ENCODE results near the gene CST11.

Gene CST11

DNA sequence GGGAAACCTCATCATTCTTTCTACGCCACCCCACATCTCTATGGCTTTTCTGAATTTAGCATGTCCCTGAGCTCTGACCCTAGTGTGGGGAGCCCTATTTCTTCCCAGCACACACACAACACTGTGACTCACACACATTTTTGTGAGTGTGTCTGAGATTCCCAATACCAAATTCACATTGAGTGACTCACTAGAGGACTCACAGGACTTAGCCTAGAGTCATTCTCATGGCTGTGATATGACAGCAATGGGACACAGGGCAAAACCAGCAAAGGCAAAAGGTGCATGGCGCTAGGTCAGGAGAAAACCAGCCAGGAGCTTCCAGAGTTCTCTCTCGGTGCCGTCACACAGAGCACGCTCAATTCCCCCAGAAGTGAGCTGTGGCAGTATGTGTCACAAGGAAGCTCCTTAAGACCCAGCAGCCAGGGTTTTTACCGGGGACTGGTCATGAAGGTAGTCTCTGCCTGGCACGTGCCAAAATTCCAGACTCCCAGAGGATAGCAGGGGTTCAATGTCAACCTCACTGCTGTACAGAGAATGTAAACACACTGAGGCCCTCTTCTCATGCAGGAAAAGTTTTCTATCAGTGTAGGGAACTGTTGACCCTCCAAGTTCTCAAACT, 7.0 kb downstream of the CST11 start:
- Histone ChIP-seq H3K9me3 (ENCODE audit: control insufficient read depth, insufficient read depth, low read length) (no peaks in the 10 kb centered on the region), H3K9me2 (replicated peaks; ENCODE audit: control insufficient read depth, low read length) (no peaks in the 10 kb centered on the region), H3K4me2 (ENCODE audit: low read length) (no peak overlapping the region), H4K20me1 (ENCODE audit: control insufficient read depth, insufficient read depth, low read depth, low read length) (no peaks in the 10 kb centered on the region), H3K27ac (ENCODE audit: low read depth, low read length) (no peak overlapping the region), H3K4me3 (ENCODE audit: low read length) (no peak overlapping the region), H3K4me1 (ENCODE audit: control insufficient read depth, low read length) (no peaks in the 10 kb centered on the region), H3K79me2 (ENCODE audit: control insufficient read depth, low read length) (no peaks in the 10 kb centered on the region), H3K36me3 (ENCODE audit: control insufficient read depth, low read length) (no peaks in the 10 kb centered on the region), H3K27me3 (ENCODE audit: control insufficient read depth, low read length) (peaks cover 2% of the 10 kb centered on the region; the same call in 1 of the 2 replicates), H3F3A (ENCODE audit: control insufficient read depth, insufficient read depth) (no peaks in the 10 kb centered on the region)
- TF ChIP-seq, protein P1, sequence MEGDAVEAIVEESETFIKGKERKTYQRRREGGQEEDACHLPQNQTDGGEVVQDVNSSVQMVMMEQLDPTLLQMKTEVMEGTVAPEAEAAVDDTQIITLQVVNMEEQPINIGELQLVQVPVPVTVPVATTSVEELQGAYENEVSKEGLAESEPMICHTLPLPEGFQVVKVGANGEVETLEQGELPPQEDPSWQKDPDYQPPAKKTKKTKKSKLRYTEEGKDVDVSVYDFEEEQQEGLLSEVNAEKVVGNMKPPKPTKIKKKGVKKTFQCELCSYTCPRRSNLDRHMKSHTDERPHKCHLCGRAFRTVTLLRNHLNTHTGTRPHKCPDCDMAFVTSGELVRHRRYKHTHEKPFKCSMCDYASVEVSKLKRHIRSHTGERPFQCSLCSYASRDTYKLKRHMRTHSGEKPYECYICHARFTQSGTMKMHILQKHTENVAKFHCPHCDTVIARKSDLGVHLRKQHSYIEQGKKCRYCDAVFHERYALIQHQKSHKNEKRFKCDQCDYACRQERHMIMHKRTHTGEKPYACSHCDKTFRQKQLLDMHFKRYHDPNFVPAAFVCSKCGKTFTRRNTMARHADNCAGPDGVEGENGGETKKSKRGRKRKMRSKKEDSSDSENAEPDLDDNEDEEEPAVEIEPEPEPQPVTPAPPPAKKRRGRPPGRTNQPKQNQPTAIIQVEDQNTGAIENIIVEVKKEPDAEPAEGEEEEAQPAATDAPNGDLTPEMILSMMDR (IDR thresholded peaks at IDR 0.05; ENCODE audit: low read depth, low read length, poor library complexity, severe bottlenecking): no peak
- no peak for TF ChIP-seq EZH2phosphoT487 (IDR thresholded peaks at IDR 0.05; ENCODE audit: borderline replicate concordance, low read length)

DNA sequence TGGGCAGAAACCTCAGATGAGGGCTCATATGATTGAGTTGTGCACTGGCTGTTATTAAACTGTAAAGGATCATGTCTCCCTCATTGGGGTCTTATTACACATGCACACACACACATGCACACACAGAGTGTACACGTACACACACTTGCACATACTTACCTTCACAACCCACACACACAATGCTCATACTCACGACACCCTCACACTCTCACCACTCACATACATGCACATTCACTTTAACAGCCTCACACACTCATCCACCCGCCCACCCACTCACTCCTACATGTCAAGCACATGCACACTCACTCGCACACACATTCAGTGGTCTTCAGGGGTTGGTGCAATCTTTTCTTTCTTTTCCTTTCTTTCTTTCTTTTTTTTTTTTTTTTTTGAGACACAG, 7.8 kb downstream of the CST11 start:
- TF ChIP-seq, protein P1 (IDR thresholded peaks at IDR 0.05; ENCODE audit: low read depth, low read length, poor library complexity, severe bottlenecking): no peak
- TF ChIP-seq EZH2phosphoT487 (IDR thresholded peaks at IDR 0.05; ENCODE audit: borderline replicate concordance, low read length): no peak
- Histone ChIP-seq H3K4me2 (ENCODE audit: low read length) (no peak overlapping the region), H3K27me3 (ENCODE audit: control insufficient read depth, low read length) (peaks cover 2% of the 10 kb centered on the region; the same call in 1 of the 2 replicates)

GRCh38 chr20:23442436-23442835, 10.2 kb downstream of the CST11 start:
- TF ChIP-seq EZH2phosphoT487 (IDR thresholded peaks at IDR 0.05; ENCODE audit: borderline replicate concordance, low read length): no peak
- TF ChIP-seq, protein P1 (IDR thresholded peaks at IDR 0.05; ENCODE audit: low read depth, low read length, poor library complexity, severe bottlenecking): no peak
- H3K4me2 ChIP-seq (ENCODE audit: low read length): no peak overlapping the region
- no peaks in the 10 kb centered on the region for H3K79me2 ChIP-seq (ENCODE audit: control insufficient read depth, low read length)
- no peaks in the 10 kb centered on the region for H3K9me2 ChIP-seq (replicated peaks; ENCODE audit: control insufficient read depth, low read length)
- no peaks in the 10 kb centered on the region for H3K36me3 ChIP-seq (ENCODE audit: control insufficient read depth, low read length)
- H3K9me3 ChIP-seq (ENCODE audit: control insufficient read depth, insufficient read depth, low read length): no peaks in the 10 kb centered on the region
- H3K27ac ChIP-seq (ENCODE audit: low read depth, low read length): no peak overlapping the region
- H4K20me1 ChIP-seq (ENCODE audit: control insufficient read depth, insufficient read depth, low read depth, low read length): no peaks in the 10 kb centered on the region
- H3F3A ChIP-seq (ENCODE audit: control insufficient read depth, insufficient read depth): no peaks in the 10 kb centered on the region
- H3K4me3 ChIP-seq (ENCODE audit: low read length): no peak overlapping the region
- no peaks in the 10 kb centered on the region for H3K4me1 ChIP-seq (ENCODE audit: control insufficient read depth, low read length)
- peaks cover 2% of the 10 kb centered on the region; the same call in 1 of the 2 replicates for H3K27me3 ChIP-seq (ENCODE audit: control insufficient read depth, low read length)

More for the DNA sequence above, 7.8 kb downstream of the CST11 start:
- no peaks in the 10 kb centered on the region for H3F3A ChIP-seq (ENCODE audit: control insufficient read depth, insufficient read depth)
- no peak overlapping the region for H3K4me3 ChIP-seq (ENCODE audit: low read length)
- H3K9me2 ChIP-seq (replicated peaks; ENCODE audit: control insufficient read depth, low read length): no peaks in the 10 kb centered on the region
- no peaks in the 10 kb centered on the region for H3K36me3 ChIP-seq (ENCODE audit: control insufficient read depth, low read length)
- no peaks in the 10 kb centered on the region for H3K9me3 ChIP-seq (ENCODE audit: control insufficient read depth, insufficient read depth, low read length)
- H3K27ac ChIP-seq (ENCODE audit: low read depth, low read length): no peak overlapping the region
- no peaks in the 10 kb centered on the region for H3K79me2 ChIP-seq (ENCODE audit: control insufficient read depth, low read length)
- H4K20me1 ChIP-seq (ENCODE audit: control insufficient read depth, insufficient read depth, low read depth, low read length): no peaks in the 10 kb centered on the region
- no peaks in the 10 kb centered on the region for H3K4me1 ChIP-seq (ENCODE audit: control insufficient read depth, low read length)

Data from DOHH2 (cell line).